Prostate gland (tissue), 2 donors: ENCODE results near the gene TFAP2B. TPM values are rescaled to one million over a fixed set of nuclear protein-coding genes. Genes with fewer than 3 reads are reported as not detected.

Experiments used
- DNase-seq: peaks from one replicate; pipeline ENCODE4 v3.0.0-alpha.2; 2019; ENCODE audit warnings: low spot score
- H3K27ac ChIP-seq, 2 donors: fragments of 200-600 bp; sonication (generic); 2 replicates each; pipeline ENCODE4 v1.5.1; 2017 to 2019
- H3K27me3 ChIP-seq: fragments of 200-600 bp; sonication (generic); replicated peaks from 2 replicates; pipeline ENCODE4 v1.5.1; 2019; ENCODE audit not compliant: insufficient read depth
- H3K36me3 ChIP-seq, 2 donors: fragments of 200-600 bp; sonication (generic); 1 replicate in 1 of 2; 2 replicates in 1 of 2; pipeline versions ENCODE4 v1.5.1 to v1.8.1; 2017 to 2019
- H3K4me1 ChIP-seq: fragments of 200-600 bp; sonication (generic); replicated peaks from 2 replicates; pipeline ENCODE4 v1.5.1; 2019
- H3K4me3 ChIP-seq, 2 donors: fragments of 200-600 bp; sonication (generic); 2 replicates each; pipeline ENCODE4 v1.5.1; 2017 to 2019
- H3K9me3 ChIP-seq: fragments of 200-600 bp; sonication (generic); 2 replicates; pipeline ENCODE4 v1.5.1; 2017
- CTCF ChIP-seq, 4 experiments: fragments of 200-600 bp in 2 of 4; fragments of 450-650 bp in 2 of 4; sonication (generic) in 2 of 4; IDR thresholded peaks; 1 replicate in 3 of 4; 2 replicates in 1 of 4; pipeline ENCODE4 v1.5.1; 2016 to 2019; ENCODE audit warnings: antibody characterized with exemption in 4 of 4, mild to moderate bottlenecking in 2 of 4, moderate library complexity in 2 of 4
- POLR2A ChIP-seq: fragments of 450-650 bp; IDR thresholded peaks from one replicate; pipeline ENCODE4 v1.6.1; 2016; ENCODE audit warnings: antibody characterized with exemption, mild to moderate bottlenecking
- POLR2AphosphoS5 ChIP-seq: sonication (generic); formaldehyde crosslinking; IDR thresholded peaks from one replicate; pipeline ENCODE4 v1.6.1; 2017; ENCODE audit warnings: antibody characterized with exemption
- WGBS: methylation state at CpG from one replicate; pipeline ENCODE4 v1.1.5; 2018; 5-methylcytosine and 5-hydroxymethylcytosine counted together
- intact Hi-C: fragments of 100-400 bp; cut with DNase I; formaldehyde crosslinking; loops from one replicate; pipeline ENCODE4 v1.14.2; 2022
- total RNA-seq, 2 donors: library from RNA; depleted of rRNA; stranded (reverse); fragments of >200 nt; gene quantifications; one replicate each; pipeline ENCODE4 v1.1.0, GENCODE V29; 2016

The TFAP2B gene
- total RNA-seq, 2 donors from 2014 or later = 0.06 TPM; not detected in 1

GRCh38 chr6:50823094-50823920, 4.6 kb downstream of the TFAP2B start:
- Histone ChIP-seq H3K36me3 (no peaks in the 10 kb centered on the region), H3K27me3 (peaks cover 51% of the 10 kb centered on the region), H3K9me3 (no peaks in the 10 kb centered on the region), H3K27ac (no peak overlapping the region), H3K4me1 (no peaks in the 10 kb centered on the region), H3K4me3 (no peak overlapping the region)
- intact Hi-C loops = no loop called here
- no peak for TF ChIP-seq CTCF (IDR thresholded peaks at IDR 0.05)
- TF ChIP-seq POLR2A = no peak
- TF ChIP-seq POLR2AphosphoS5 = no peak
- no peak for DNase-seq
- 5% methylated on average over 45 of the region's 46 CpGs for WGBS

GRCh38 chr6:50824552-50824951, 5.9 kb downstream of the TFAP2B start:
- intact Hi-C loops = no loop called here

GRCh38 chr6:50825375-50826036, 6.8 kb downstream of the TFAP2B start:
- Histone ChIP-seq H3K4me1 (no peaks in the 10 kb centered on the region), H3K36me3 (no peaks in the 10 kb centered on the region), H3K27ac (no peak overlapping the region), H3K4me3 (no peak overlapping the region), H3K27me3 (peaks cover 32% of the 10 kb centered on the region), H3K9me3 (no peaks in the 10 kb centered on the region)
- intact Hi-C loops = no loop called here
- WGBS = 7% methylated on average over 16 of the region's 16 CpGs
- TF ChIP-seq POLR2A (no peak), POLR2AphosphoS5 (no peak), CTCF (IDR thresholded peaks at IDR 0.05) (no peak)
- no peak for DNase-seq

More at GRCh38 chr6:50824552-50824951, 5.9 kb downstream of the TFAP2B start:
- no peaks in the 10 kb centered on the region for H3K4me1 ChIP-seq
- H3K4me3 ChIP-seq = no peak overlapping the region
- peaks cover 40% of the 10 kb centered on the region for H3K27me3 ChIP-seq
- no peaks in the 10 kb centered on the region for H3K9me3 ChIP-seq
- 13% methylated on average over 2 of the region's 2 CpGs for WGBS
- no peak for TF ChIP-seq POLR2AphosphoS5
- no peak for TF ChIP-seq CTCF (IDR thresholded peaks at IDR 0.05)
- TF ChIP-seq POLR2A = no peak
- no peaks in the 10 kb centered on the region for H3K36me3 ChIP-seq
- no peak overlapping the region for H3K27ac ChIP-seq
- no peak for DNase-seq

- Histone ChIP-seq H3K27ac (no peak overlapping the region), H3K27me3 (peaks cover 25% of the 10 kb centered on the region), H3K4me3 (no peak overlapping the region), H3K9me3 (no peaks in the 10 kb centered on the region), H3K36me3 (no peaks in the 10 kb centered on the region), H3K4me1 (no peaks in the 10 kb centered on the region)
- 9% methylated on average over 19 of the region's 19 CpGs for WGBS
- intact Hi-C loops = no loop called here
- TF ChIP-seq POLR2AphosphoS5 (no peak), POLR2A (no peak), CTCF (IDR thresholded peaks at IDR 0.05) (no peak)
- no peak for DNase-seq
Observed at GRCh38 chr6:50826037-50826761, 7.5 kb downstream of the TFAP2B start.
